SK-N-SH (cell line): ENCODE results near the gene OR8B12. TPM values are rescaled to one million over a fixed set of nuclear protein-coding genes. Genes with fewer than 3 reads are reported as not detected.

Experiments
- CTCF ChIA-PET: fragments of 300-600, 350-600 bp; formaldehyde crosslinking; extraction: SDS; loops from one replicate; lab custom pipeline; 2021; lab: Yijun Ruan, JAX
- POLR2A ChIA-PET: fragments of 350-600 bp; sonication (Branson Sonifier 250); formaldehyde crosslinking; extraction: SDS; loops from one replicate; lab custom pipeline; 2020; ENCODE audit warnings: antibody characterized with exemption, inconsistent platforms; lab: Yijun Ruan, JAX
- DNase-seq: peaks from one replicate; pipeline ENCODE4 v3.0.0; 2012
- H2AFZ ChIP-seq: fragments of 200-600 bp; sonication (generic); 2 replicates; pipeline ENCODE4 v1.8.1; 2016; ENCODE audit warnings: antibody characterized with exemption, mild to moderate bottlenecking, low read depth
- H3F3A ChIP-seq: fragments of 200-600 bp; sonication (generic); replicated peaks from 2 replicates; pipeline ENCODE3; 2016; ENCODE audit warnings: antibody characterized with exemption, mild to moderate bottlenecking; ENCODE audit not compliant: insufficient read depth
- H3K27ac ChIP-seq, 2 experiments: fragments of 200-500 bp in 1 of 2; fragments of 200-600 bp in 1 of 2; sonication (Bioruptor generic) in 1 of 2; sonication (generic), shearing (Covaris generic) in 1 of 2; 2 replicates each; pipeline versions ENCODE4 v1.5.1 to v1.6.1; 2014 to 2016; ENCODE audit warnings: low read depth in 2 of 2, inconsistent platforms in 1 of 2, low read length in 1 of 2, mild to moderate bottlenecking in 1 of 2, mixed read lengths in 1 of 2
- H3K27me3 ChIP-seq: fragments of 200-600 bp; sonication (generic), shearing (Covaris generic); 2 replicates; pipeline ENCODE4 v1.6.1; 2016; ENCODE audit warnings: mixed run types; ENCODE audit not compliant: insufficient read depth
- H3K36me3 ChIP-seq, 2 experiments: fragments of 200-500 bp in 1 of 2; fragments of 200-600 bp in 1 of 2; sonication (Bioruptor generic) in 1 of 2; sonication (generic) in 1 of 2; replicated peaks in 1 of 2; 2 replicates each; pipeline versions ENCODE3 to v1.5.1; 2014 to 2016; ENCODE audit warnings: low read length in 1 of 2, mild to moderate bottlenecking in 1 of 2; ENCODE audit not compliant: insufficient read depth in 2 of 2, control insufficient read depth in 1 of 2
- H3K4me1 ChIP-seq, 2 experiments: fragments of 200-500 bp in 1 of 2; fragments of 200-600 bp in 1 of 2; sonication (Bioruptor generic) in 1 of 2; sonication (generic), shearing (Covaris generic) in 1 of 2; 2 replicates each; pipeline versions ENCODE4 v1.5.1 to v1.6.1; 2014 to 2016; ENCODE audit warnings: low read depth in 1 of 2, low read length in 1 of 2, mixed run types in 1 of 2; ENCODE audit not compliant: insufficient read depth in 2 of 2, control insufficient read depth in 1 of 2
- H3K4me2 ChIP-seq: fragments of 200-600 bp; sonication (generic), shearing (Covaris generic); 2 replicates; pipeline ENCODE4 v1.6.1; 2017; ENCODE audit warnings: mixed run types
- H3K4me3 ChIP-seq, 2 experiments: fragments of 200-500 bp in 1 of 2; fragments of 200-600 bp in 1 of 2; sonication (Bioruptor generic) in 1 of 2; sonication (generic), shearing (Covaris generic) in 1 of 2; 2 replicates each; pipeline versions ENCODE4 v1.5.1 to v1.8.1; 2014 to 2016; ENCODE audit warnings: low read depth in 2 of 2, inconsistent platforms in 1 of 2, low read length in 1 of 2, mild to moderate bottlenecking in 1 of 2, mixed read lengths in 1 of 2, moderate library complexity in 1 of 2
- H3K79me2 ChIP-seq: fragments of 200-600 bp; sonication (generic); 2 replicates; pipeline ENCODE4 v1.8.1; 2017; ENCODE audit warnings: mild to moderate bottlenecking; ENCODE audit not compliant: insufficient read depth
- H3K9ac ChIP-seq: fragments of 200-600 bp; sonication (generic); 2 replicates; pipeline ENCODE4 v1.6.1; 2017; ENCODE audit warnings: mixed run types
- H3K9me2 ChIP-seq: fragments of 200-600 bp; sonication (generic); 2 replicates; pipeline ENCODE4 v1.6.1; 2017; ENCODE audit warnings: mixed run types
- H3K9me3 ChIP-seq: fragments of 200-600 bp; sonication (generic); 2 replicates; pipeline ENCODE4 v1.6.1; 2017; ENCODE audit warnings: mixed run types, mild to moderate bottlenecking, moderate library complexity
- H4K20me1 ChIP-seq: fragments of 200-600 bp; sonication (generic); 2 replicates; pipeline ENCODE4 v1.6.1; 2017; ENCODE audit warnings: mild to moderate bottlenecking, mixed run types; ENCODE audit not compliant: insufficient read depth
- ELF1 ChIP-seq: IDR thresholded peaks from 2 replicates; pipeline ENCODE4 v1.4.0; 2012
- EP300 ChIP-seq, 2 experiments: IDR thresholded peaks; 2 replicates each; pipeline versions ENCODE4 v1.4.0 to v1.6.1; 2012; ENCODE audit warnings: borderline replicate concordance in 1 of 2, low read depth in 1 of 2, low read length in 1 of 2
- GABPA ChIP-seq: IDR thresholded peaks from 2 replicates; pipeline ENCODE4 v1.4.0; 2012; ENCODE audit warnings: low read depth, mild to moderate bottlenecking
- JUND ChIP-seq: IDR thresholded peaks from 2 replicates; pipeline ENCODE4 v1.4.0; 2012
- MEF2A ChIP-seq: IDR thresholded peaks from 2 replicates; pipeline ENCODE4 v1.4.0; 2012; ENCODE audit warnings: low read depth, borderline replicate concordance
- MXI1 ChIP-seq: IDR thresholded peaks from 2 replicates; pipeline ENCODE4 v1.6.1; 2012; ENCODE audit warnings: mild to moderate bottlenecking, low read depth, low read length, improper control_type of control experiment
- SMC3 ChIP-seq: IDR thresholded peaks from 2 replicates; pipeline ENCODE4 v1.6.1; 2012; ENCODE audit warnings: low read depth, low read length, improper control_type of control experiment
- TCF12 ChIP-seq: IDR thresholded peaks from 2 replicates; pipeline ENCODE4 v1.4.0; 2012
- TEAD4 ChIP-seq: IDR thresholded peaks from 2 replicates; pipeline ENCODE4 v1.4.0; 2012; ENCODE audit warnings: mild to moderate bottlenecking, borderline replicate concordance; ENCODE audit not compliant: insufficient read depth
- YY1 ChIP-seq: IDR thresholded peaks from 2 replicates; pipeline ENCODE4 v1.4.0; 2012; ENCODE audit warnings: low read depth, mild to moderate bottlenecking
- WGBS: methylation state at CpG from one replicate; pipeline ENCODE4 v1.1.6; 2017; ENCODE audit warnings: low lambda C conversion rate; 5-methylcytosine and 5-hydroxymethylcytosine counted together
- polyA plus RNA-seq, 3 experiments: library from polyadenylated mRNA; depleted of rRNA; stranded (reverse); fragments of >200 nt; gene quantifications; 2 replicates each; pipeline ENCODE4 v1.2.3, GENCODE V29; 2012
- TF ChIP-seq, protein P1 (sequence below): IDR thresholded peaks from 2 replicates; pipeline ENCODE4 v1.4.0; 2012; ENCODE audit warnings: low read depth, borderline replicate concordance
- TF ChIP-seq, protein P2 (sequence below): fragments of 200-600 bp; sonication (generic); IDR thresholded peaks from 2 replicates; pipeline ENCODE4 v1.6.1; 2017; ENCODE audit warnings: antibody characterized with exemption, mild to moderate bottlenecking, moderate library complexity
- TF ChIP-seq, protein P3 (sequence below): IDR thresholded peaks from 2 replicates; pipeline ENCODE4; 2012

OR8B12 gene
- polyA plus RNA-seq, 1 of the 3 experiments (the other 2 are of a cell fraction): not detected

DNA sequence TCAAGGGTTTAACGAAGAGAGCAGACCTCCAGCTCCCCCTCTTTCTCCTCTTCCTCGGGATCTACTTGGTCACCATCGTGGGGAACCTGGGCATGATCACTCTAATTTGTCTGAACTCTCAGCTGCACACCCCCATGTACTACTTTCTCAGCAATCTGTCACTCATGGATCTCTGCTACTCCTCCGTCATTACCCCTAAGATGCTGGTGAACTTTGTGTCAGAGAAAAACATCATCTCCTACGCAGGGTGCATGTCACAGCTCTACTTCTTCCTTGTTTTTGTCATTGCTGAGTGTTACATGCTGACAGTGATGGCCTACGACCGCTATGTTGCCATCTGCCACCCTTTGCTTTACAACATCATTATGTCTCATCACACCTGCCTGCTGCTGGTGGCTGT lies 26.7 kb upstream of the OR8B12 start (continued):
- TF ChIP-seq ELF1: no peak
- no peak for TF ChIP-seq YY1
- TF ChIP-seq, protein P1, sequence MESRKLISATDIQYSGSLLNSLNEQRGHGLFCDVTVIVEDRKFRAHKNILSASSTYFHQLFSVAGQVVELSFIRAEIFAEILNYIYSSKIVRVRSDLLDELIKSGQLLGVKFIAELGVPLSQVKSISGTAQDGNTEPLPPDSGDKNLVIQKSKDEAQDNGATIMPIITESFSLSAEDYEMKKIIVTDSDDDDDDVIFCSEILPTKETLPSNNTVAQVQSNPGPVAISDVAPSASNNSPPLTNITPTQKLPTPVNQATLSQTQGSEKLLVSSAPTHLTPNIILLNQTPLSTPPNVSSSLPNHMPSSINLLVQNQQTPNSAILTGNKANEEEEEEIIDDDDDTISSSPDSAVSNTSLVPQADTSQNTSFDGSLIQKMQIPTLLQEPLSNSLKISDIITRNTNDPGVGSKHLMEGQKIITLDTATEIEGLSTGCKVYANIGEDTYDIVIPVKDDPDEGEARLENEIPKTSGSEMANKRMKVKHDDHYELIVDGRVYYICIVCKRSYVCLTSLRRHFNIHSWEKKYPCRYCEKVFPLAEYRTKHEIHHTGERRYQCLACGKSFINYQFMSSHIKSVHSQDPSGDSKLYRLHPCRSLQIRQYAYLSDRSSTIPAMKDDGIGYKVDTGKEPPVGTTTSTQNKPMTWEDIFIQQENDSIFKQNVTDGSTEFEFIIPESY: no peak
- TF ChIP-seq JUND: no peak
- TF ChIP-seq MEF2A: no peak
- no peak for TF ChIP-seq TEAD4
- TF ChIP-seq EP300 (IDR thresholded peaks at IDR 0.05; ENCODE audit: borderline replicate concordance in 1 of 2, low read depth in 1 of 2, low read length in 1 of 2): no peak
- TF ChIP-seq, protein P2, sequence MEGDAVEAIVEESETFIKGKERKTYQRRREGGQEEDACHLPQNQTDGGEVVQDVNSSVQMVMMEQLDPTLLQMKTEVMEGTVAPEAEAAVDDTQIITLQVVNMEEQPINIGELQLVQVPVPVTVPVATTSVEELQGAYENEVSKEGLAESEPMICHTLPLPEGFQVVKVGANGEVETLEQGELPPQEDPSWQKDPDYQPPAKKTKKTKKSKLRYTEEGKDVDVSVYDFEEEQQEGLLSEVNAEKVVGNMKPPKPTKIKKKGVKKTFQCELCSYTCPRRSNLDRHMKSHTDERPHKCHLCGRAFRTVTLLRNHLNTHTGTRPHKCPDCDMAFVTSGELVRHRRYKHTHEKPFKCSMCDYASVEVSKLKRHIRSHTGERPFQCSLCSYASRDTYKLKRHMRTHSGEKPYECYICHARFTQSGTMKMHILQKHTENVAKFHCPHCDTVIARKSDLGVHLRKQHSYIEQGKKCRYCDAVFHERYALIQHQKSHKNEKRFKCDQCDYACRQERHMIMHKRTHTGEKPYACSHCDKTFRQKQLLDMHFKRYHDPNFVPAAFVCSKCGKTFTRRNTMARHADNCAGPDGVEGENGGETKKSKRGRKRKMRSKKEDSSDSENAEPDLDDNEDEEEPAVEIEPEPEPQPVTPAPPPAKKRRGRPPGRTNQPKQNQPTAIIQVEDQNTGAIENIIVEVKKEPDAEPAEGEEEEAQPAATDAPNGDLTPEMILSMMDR: no peak
- no peak for TF ChIP-seq TCF12
- no peak for TF ChIP-seq SMC3

GRCh38 chr11:124569697-124570096 lies 26.2 kb upstream of the OR8B12 start, which contains the start of gene OR8A1:
TSS of gene OR8A1 (plus strand) at chr11:124569997. CDS start at chr11:124570120, 123 bp downstream.
- Histone ChIP-seq H3K36me3 (no peaks in the 10 kb centered on the region), H3K4me1 (no peaks in the 10 kb centered on the region), H4K20me1 (no peaks in the 10 kb centered on the region), H3F3A (no peaks in the 10 kb centered on the region), H3K27ac (no peak within 1 kb of the TSS), H3K9me2 (no peaks in the 10 kb centered on the region), H3K9ac (no peak within 1 kb of the TSS), H3K79me2 (no peaks in the 10 kb centered on the region), H2AFZ (no peak within 1 kb of the TSS), H3K9me3 (no peaks in the 10 kb centered on the region), H3K4me2 (no peak within 1 kb of the TSS), H3K4me3 (no peak within 1 kb of the TSS), H3K27me3 (peaks cover 5% of the 10 kb centered on the region; the same call in 1 of the 2 replicates)
- no peak for DNase-seq
- CTCF ChIA-PET: interaction anchor here (1.6 kb wide), 1 partner anchor 16 kb away, joined by 3 read pairs; no protein-coding TSS in a partner anchor
- TF ChIP-seq, protein P3, sequence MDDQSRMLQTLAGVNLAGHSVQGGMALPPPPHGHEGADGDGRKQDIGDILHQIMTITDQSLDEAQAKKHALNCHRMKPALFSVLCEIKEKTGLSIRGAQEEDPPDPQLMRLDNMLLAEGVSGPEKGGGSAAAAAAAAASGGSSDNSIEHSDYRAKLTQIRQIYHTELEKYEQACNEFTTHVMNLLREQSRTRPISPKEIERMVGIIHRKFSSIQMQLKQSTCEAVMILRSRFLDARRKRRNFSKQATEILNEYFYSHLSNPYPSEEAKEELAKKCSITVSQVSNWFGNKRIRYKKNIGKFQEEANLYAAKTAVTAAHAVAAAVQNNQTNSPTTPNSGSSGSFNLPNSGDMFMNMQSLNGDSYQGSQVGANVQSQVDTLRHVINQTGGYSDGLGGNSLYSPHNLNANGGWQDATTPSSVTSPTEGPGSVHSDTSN: no peak
- no peak for TF ChIP-seq GABPA
- POLR2A ChIA-PET: no interaction called here
- WGBS: 0% methylated on average over 4 of the region's 4 CpGs

DNA sequence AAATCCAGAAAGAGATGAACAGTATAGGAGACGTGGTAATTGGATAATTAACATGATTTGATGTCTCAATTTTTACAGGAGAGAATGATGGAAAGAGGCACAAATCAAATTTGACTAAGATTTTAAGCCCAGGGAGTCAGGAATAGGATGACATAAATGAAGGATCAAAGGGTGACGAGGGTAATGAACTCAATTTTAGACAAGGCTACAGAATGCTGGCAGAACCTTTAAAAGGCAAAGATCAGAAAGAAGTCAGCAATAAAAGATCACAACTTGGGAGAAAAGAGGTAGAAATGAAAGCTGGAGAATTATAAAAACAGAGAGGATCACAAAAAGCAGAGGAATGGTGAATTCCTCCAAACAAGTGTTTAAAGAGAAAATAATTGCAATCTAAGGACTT lies 13.4 kb upstream of the OR8B12 start:
- POLR2A ChIA-PET: no interaction called here
- Histone ChIP-seq H3K36me3 (no peaks in the 10 kb centered on the region), H3K9ac (no peak overlapping the region), H3K79me2 (no peaks in the 10 kb centered on the region), H3K4me1 (no peaks in the 10 kb centered on the region), H3K4me3 (no peak overlapping the region), H2AFZ (no peak overlapping the region), H3K27me3 (no peaks in the 10 kb centered on the region), H3K4me2 (no peak overlapping the region), H3F3A (no peaks in the 10 kb centered on the region), H3K9me2 (no peaks in the 10 kb centered on the region), H3K27ac (no peak overlapping the region), H4K20me1 (no peaks in the 10 kb centered on the region), H3K9me3 (no peaks in the 10 kb centered on the region)
- WGBS: 0% methylated on average over 2 of the region's 2 CpGs
- no peak for TF ChIP-seq MXI1
- CTCF ChIA-PET: no interaction called here
- DNase-seq: no peak
